ENCODE data around the gene LDAH.

The LDAH gene

GRCh38 chr2:20651731-20652099 is 171.2 kb downstream of the LDAH start:
- H3K4me3 ChIP-seq: peak overlapping the region; percentile 92 to 97
- intact Hi-C loops (cut with DNase I; ENCODE audit: low total_unique reads): no loop called here
- no peak for TF ChIP-seq CTCF (IDR thresholded peaks at IDR 0.05)
- no peak for DNase-seq
- H3K36me3 ChIP-seq: peaks cover 0 to 5% (median 3%) of the 10 kb centered on the region in 3 donors
- peaks cover 0 to 50% (median 37%) of the 10 kb centered on the region in 4 donors for H3K4me1 ChIP-seq
- H3K27me3 ChIP-seq: no peaks in the 10 kb centered on the region
- peak overlapping the region; percentile 98 for H3K27ac ChIP-seq
- no peaks in the 10 kb centered on the region for H3K9me3 ChIP-seq

- H3K9me3 ChIP-seq: no peaks in the 10 kb centered on the region
- peaks cover 0 to 11% (median 8%) of the 10 kb centered on the region in 3 donors for H3K36me3 ChIP-seq
- no peaks in the 10 kb centered on the region for H3K27me3 ChIP-seq
- TF ChIP-seq CTCF (IDR thresholded peaks at IDR 0.05): peak; percentile 79 to 99
- H3K4me3 ChIP-seq: peak within 1 kb of the TSS; percentile 92 to 97
- intact Hi-C loops (cut with DNase I; ENCODE audit: low total_unique reads): no loop called here
- H3K27ac ChIP-seq: peak within 1 kb of the TSS; percentile 98
- H3K4me1 ChIP-seq: peaks cover 0 to 50% (median 37%) of the 10 kb centered on the region in 4 donors
- DNase-seq: peak; percentile 79 to 94
Measured at GRCh38 chr2:20650877-20651730, 171.8 kb downstream of the LDAH start, which contains the start of gene HS1BP3. HS1BP3 (minus strand) TSS chr2:20651098; CDS start chr2:20651063, 35 bp downstream.

GRCh38 chr2:20650393-20650876 is 172.5 kb downstream of the LDAH start:
- peaks cover 0 to 18% (median 9%) of the 10 kb centered on the region in 3 donors for H3K36me3 ChIP-seq
- H3K4me1 ChIP-seq: peaks cover 0 to 50% (median 37%) of the 10 kb centered on the region in 4 donors
- DNase-seq: no peak
- H3K9me3 ChIP-seq: no peaks in the 10 kb centered on the region
- peak overlapping the region; percentile 98 for H3K27ac ChIP-seq
- TF ChIP-seq CTCF (IDR thresholded peaks at IDR 0.05): no peak
- H3K27me3 ChIP-seq: no peaks in the 10 kb centered on the region
- peak overlapping the region; percentile 92 to 97 for H3K4me3 ChIP-seq
- intact Hi-C loops (cut with DNase I; ENCODE audit: low total_unique reads): no loop called here

- Histone ChIP-seq H3K9me3 (no peaks in the 10 kb centered on the region), H3K27me3 (no peaks in the 10 kb centered on the region), H3K4me1 (peaks cover 0 to 50% (median 37%) of the 10 kb centered on the region in 4 donors), H3K36me3 (peaks cover 4 to 22% (median 13%) of the 10 kb centered on the region in 3 donors), H3K4me3 (peak overlapping the region; percentile 92 to 97), H3K27ac (peak overlapping the region; percentile 98)
- no peak for TF ChIP-seq CTCF (IDR thresholded peaks at IDR 0.05)
- DNase-seq: no peak
- intact Hi-C loops (cut with DNase I; ENCODE audit: low total_unique reads): loop anchor here (5.0 kb wide), 1 partner anchor 273 kb away; no protein-coding TSS in a partner anchor
Measured at GRCh38 chr2:20649976-20650375, 172.9 kb downstream of the LDAH start.

GRCh38 chr2:20649576-20649975 is 173.3 kb downstream of the LDAH start:
- Histone ChIP-seq H3K27me3 (no peaks in the 10 kb centered on the region), H3K4me3 (peak overlapping the region; percentile 92 to 97), H3K4me1 (peaks cover 0 to 50% (median 37%) of the 10 kb centered on the region in 4 donors), H3K27ac (peak overlapping the region; percentile 98), H3K36me3 (peaks cover 8 to 26% (median 17%) of the 10 kb centered on the region in 3 donors), H3K9me3 (no peaks in the 10 kb centered on the region)
- intact Hi-C loops (cut with DNase I; ENCODE audit: low total_unique reads): loop anchor here (5.0 kb wide), 1 partner anchor 272 kb away; no protein-coding TSS in a partner anchor
- DNase-seq: no peak
- TF ChIP-seq CTCF (IDR thresholded peaks at IDR 0.05): no peak
